ENCODE measurements around the gene IL26.

Gene IL26, protein sequence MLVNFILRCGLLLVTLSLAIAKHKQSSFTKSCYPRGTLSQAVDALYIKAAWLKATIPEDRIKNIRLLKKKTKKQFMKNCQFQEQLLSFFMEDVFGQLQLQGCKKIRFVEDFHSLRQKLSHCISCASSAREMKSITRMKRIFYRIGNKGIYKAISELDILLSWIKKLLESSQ

DNA sequence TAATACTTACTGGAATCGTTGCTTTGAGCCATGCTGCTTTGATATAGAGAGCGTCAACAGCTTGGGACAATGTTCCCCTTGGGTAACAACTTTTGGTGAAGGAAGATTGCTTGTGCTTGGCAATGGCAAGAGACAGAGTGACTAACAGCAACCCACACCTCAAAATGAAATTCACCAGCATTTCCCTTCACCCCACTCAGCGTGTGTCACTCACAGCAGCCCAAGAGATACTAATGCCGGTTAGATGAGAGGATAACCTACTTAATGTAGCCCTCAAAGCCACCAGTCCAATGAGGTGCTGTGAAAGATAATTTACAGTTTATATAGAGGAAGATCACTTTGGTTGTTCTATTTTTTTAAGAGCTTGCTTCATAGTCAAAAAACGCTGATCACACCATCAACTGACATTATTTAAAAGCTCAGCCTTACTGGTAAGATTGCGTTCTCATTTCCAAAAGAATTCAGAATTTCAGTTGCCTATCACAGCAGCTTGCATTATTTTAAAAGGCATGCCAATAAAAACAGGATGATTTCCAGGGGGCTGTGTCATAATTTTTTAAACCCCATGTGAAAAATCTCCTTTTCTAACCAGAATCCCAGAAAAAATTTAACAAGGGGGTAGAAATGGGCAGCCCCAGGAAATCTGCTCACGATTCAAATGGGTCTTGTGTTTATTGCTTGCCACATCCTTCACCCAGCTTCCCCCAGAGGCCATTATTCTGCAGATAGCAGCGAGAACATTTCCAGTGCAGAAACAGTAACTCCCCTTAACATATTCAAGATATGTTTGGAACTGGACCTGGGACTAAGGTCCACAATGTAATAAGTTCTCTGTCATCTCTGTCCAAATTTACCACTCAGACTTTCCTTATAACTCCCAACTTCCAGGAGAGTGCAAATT, at the start of gene IL26:
Gene IL26, minus strand, starts transcription at position 235 of the 901 bp plus-strand sequence. Its CDS starts 54 bp downstream, at position 181.
- peak; percentile 23 for DNase-seq

DNA sequence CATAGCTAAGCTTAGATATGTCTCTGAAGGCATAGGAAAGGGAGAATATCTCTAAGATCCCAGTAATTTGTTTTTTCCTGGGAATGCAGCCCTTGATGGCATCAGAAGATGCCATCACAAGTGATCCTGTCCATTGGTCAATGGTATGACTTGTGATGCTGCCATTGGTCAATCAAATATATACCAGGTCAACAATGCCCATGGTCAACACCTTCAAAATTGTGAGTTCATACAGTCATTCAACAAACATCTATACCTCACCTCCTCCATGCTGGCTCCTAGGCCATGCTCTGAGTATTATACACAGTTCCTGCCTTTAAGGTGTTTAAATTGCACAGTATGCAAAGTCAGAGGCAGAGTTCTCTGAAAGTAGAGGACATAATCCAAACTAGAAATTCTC, 47.1 kb upstream of the IL26 start:
- no peak for DNase-seq

DNA sequence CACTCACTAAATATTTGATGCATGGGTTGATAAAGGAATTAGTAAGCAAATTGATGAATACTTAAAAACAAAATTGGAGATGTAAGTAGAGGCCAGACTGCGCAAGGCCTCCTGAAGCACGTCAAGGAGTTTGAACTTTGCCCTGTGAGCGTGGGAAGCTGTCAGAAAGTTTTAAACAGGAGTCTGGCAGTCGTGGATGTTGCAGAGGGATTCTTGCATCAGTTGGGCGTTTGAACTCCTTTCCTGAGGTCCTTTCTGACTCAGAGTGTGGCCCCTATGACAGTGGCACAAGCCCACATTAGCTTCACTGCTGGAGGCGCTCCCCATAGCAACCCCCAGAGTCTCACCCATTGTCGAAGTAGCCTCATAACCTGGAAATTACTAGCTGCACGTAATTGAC, 45.7 kb upstream of the IL26 start:
- no peak for DNase-seq

DNA sequence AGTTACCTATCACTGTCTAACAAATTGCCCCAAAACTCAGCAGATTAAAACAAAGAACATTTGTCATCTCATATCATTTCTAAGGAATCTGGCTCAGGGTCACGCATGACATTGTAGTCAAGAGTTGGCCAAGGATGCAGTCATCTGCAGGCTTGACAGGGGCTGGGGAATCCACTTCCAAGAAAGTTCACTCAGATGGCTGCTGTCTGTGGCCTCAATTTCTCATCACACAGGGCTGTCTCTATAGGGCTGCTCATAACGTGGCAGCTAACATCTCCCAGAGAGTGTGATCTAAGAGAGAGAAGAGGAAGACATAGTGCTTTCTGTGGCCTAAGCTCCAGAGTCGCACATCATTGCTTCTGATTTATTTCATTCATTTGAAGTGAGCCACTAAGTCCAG, 44.7 kb upstream of the IL26 start:
- DNase-seq = no peak

DNA sequence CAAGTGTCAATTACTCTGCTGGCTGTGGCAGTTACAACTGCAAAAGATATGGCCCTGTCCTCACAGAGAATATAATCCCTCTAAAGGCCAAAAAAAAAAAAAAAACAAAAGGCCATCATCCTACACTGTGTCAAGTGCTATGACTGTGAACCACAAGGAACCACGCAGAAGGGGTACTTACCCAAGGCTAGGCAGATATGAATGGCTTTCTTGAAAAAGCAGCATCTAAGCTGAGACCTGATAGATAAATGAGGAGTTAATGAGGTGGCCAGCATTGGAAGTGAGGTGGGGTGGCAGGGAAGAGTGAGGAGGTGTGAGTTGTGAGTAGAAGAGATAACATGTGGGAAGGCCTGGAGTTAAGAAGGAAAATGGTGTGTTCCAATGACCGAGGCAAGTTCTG, 44.2 kb upstream of the IL26 start:
- DNase-seq = no peak

DNA sequence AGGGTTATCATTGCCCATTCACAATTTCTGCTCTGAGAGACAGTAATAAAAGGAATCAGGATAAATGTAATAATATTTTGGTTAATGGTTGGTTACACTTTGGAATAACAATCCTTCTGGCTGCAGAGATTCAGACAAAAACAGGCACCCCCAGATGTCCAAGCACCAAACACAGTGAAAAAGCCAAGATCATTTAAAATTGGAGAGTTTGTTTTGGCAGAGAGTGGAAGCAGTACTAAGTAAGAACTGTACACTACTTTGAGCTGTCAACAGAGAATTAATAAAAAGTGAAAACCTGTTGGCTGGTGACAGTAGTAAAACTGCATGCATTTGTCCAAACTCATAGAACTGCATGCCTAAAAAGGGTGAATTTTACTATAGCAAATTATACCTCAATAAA, 43.4 kb upstream of the IL26 start:
- no peak for DNase-seq

DNA sequence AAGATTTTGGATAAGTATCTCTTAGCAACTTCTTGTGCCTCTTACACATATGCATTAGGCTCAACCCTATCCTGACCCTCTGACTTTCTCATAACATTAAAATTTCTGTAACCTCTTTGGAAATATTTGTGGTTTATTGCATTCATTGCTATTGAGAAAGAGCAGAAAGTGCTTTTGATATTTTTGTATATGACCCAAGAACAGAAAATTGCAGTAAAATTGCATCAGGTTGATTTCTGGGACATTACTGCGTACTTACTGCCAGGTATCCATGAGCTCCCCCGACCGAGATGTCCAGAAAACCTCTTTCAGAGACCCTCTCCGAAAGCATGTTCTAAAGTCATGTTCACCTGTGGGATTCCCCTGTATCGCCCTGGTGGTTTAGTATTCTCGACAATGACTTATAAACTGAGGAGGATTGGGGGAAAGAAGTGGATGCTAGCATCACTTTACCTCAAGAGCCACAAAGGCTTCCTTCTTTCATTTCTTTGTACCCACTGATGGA, 42.3 kb upstream of the IL26 start:
- no peak for DNase-seq

DNA sequence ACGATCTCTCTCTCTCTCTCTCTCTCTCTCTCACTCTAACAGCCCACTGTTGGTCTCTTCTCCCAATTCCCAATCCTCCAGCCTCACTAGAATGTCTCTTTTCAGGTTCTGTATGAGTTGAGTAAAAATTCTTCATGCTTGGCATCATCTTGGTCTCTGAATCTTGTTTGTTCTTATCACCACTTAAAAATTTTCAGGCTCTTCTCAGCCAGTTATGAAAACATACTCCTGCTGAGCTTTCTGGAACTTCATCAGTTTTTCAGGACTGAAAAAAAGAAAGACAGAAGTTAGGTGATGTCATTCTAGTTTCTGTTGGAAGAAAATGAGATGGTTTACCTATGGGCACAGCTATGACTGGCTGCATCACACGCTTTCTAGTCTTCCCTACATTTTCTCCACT, 39.2 kb upstream of the IL26 start:
- no peak for DNase-seq

DNA sequence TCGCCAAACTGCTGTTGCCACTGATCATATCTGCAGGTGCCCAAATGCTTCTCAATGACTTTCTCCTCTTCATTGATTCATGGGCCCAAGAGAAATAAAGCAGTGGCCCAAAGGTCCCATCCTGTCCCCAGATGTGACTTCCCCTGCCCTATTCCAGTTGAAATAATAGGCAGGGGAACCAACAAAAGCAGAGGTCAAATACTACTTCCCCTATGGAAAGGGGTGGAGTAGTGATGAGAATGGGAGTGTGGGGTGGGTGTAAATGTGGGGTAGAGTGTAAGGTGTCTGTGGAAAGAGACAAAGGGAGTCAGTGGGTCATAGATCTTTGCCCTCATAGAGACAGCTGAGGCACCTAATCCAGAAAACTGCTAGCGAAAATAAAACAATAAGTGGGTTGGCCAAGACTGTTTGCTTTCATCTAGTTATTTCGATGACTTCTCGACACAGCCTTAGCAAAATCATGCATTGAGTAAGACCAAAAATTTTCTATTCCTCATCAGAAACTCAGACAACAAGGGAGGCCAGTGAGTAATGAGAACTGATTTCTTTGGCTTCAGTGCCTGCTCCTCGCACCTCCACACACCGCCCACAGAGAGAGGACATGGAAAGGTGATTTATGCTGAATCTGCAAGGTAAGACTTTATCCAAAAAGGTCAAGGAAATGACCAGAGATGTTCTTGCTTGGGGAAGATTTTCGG, 38.7 kb upstream of the IL26 start:
- no peak for DNase-seq

DNA sequence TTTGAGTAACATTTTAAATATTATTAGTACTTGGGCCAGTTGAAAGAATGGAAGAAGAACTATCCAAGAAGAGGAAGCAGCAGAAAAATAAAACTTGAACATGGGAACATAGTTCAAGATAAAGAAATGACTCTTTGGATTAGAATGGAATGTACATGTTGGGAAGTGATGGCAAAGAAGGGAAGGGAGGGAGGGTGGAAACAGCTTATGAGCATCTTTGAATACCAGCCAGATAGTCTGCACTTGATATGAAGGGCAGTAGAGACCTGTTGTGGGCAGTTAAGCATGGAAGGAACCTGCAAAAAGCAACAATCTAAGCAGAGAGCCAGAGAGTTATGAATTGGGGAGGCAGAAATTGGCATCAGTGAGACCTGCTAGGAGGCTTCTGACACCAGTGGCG, 37.8 kb upstream of the IL26 start:
- no peak for DNase-seq

DNA sequence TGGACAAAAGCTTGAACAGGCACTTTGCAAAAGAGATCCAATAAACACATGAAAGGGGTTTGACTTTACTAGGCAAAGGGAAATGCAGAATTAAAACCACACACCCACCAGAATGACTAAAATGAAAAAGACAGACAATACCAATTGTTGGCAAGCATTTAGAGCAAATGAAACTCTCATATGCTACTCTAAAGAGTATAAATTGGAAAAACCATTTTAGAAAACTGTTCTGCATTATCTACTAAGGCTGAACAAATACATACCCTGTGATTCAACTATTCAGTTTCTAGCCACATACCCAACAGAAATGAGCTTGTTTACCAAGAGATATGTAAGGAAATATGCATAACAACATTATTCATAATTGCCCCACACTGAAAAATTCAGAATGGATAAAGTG, 36.3 kb upstream of the IL26 start:
- DNase-seq = no peak

DNA sequence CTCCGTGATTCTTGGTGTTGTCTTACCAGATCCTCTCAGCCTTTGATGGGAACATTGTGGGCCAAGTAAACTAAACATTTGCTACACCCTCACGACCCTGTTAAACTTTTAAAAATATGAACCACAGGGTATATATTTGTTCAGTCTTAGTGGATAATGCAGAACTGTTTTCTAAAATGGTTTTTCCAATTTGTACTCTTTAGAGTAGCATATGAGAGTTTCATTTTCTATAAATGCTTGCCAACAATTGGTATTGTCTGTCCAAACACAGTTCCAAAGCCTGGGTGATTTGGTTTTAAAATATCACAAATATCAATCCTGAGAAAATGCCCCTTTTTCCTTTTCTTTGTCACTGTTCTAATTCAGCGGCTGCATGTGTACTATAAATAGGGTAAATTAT, 34.5 kb upstream of the IL26 start:
- DNase-seq = no peak

DNA sequence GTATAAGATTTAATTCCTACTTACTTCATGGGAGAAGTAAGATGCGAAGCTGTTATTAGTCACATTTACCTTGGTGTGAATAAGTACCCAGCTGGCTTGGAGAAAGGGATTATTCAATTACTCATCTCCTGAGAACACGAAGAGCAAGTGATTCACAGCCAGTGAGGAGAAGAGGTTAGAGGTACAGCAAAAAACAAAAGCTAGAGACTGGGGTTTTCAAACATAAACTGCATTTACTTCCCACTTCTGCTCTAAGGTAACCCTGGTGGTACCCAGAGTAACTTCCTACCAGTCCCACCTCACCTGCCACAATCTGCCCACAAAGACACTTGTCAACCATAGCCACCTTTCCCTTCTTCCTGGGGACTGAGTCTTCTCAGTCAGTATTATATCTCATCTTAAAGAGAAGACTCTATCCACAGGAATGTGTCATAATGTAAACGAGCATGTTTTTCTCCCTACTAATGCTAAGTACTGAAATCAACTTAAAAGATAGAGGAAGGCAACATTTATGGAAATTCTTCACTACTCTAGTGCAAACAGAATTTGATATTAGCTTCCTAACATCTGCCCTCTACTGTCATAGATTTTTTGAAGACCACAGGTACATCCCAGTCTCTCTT, 33.8 kb upstream of the IL26 start:
- no peak for DNase-seq

DNA sequence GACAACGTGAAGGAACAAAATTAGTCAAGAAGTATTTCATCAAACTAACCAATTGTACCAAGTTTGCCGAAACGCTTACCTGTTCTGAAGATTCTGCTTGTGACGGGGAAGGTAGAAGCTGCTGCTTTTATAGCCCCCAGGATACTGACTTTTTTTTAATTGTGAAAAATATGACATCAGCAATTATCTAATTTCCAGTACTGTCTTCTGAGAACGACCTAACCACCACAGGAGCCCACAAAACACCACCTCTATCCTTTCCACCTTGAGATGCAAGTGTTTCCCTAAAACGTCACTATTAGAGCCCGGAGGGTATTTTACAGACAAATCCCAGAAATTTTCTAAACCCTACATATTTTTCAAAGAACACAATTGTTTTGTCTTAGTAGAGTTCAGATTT, 27.9 kb upstream of the IL26 start, which contains the start of gene IL22:
Gene IL22, minus strand, starts transcription at position 101 of the 400 bp plus-strand sequence. CDS start 156 bp downstream, outside the sequence.
- no peak for DNase-seq

DNA sequence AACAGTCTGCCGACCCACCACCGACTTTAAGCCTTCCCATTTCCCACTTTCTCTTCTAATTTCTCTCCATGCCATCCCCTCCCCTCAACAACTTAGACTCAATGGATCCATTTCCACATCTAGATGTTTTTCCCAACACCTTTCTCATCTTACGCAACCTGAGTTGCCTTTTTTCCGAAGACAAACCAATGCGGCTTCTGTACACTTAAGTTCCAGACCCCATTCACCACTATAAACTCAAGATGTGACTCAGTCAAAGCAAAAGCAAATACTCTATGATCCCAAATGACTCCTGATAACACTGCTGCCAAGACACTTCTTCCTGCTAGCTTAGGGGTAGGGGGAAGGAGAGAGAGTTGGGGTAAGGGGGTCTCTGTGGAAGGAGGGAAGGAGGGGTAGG, 26.5 kb upstream of the IL26 start:
- DNase-seq = no peak

DNA sequence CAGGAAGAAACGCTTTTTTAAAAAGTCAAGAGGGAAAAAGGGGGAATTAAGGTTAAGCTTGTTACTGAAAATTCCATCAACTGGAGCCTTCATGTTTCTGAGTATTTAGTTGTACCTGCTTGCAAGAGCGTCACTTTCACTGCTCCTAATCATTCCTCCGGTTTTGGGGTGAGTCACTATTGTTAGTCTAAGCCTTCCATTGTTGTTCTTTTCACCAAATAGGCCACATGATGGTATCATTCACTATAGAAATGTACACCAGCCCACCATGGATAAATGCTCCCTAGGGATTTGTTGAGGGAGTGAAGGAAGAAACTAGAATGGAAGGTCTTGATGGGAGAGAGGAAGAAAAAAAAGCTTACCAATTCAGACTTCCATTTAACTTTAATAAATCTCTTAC, 24.8 kb upstream of the IL26 start:
- no peak for DNase-seq

DNA sequence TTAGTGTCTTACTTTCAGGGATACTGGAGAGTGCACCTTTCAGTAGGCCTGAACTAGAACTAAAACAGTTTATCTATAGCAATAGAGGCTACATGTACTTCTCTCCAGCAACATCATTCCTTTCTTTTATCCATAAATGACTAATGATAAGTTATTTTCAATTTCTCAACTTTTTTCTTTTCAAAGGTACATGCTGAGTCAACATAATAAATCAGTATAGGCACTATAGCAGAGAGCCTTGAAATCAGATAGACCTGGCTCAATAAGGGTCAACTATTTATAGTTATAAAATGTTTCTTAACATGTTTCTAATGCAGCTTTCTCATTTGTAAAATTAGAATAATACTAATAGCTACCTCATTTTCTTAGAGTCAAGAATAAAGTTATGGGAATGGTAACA, 22.2 kb upstream of the IL26 start:
- DNase-seq = no peak

DNA sequence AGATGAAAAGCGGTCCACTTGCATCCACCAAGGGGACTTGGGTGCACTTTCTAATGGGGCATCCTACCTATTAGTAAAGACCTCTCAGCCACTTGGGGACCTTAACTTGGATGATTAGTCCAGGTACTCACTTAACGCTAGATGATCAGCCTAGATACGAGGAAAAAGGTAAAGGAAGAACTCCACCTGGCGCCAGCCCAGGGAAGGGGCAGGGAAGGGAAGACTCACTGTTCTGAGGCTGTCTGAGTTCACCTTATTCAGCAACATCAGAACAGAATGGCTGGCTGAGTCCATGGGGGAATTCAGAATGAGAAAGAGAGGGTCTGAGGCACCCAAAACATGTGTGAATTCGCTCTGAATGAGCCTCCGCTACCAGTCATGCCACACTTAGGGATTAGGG, 20.7 kb upstream of the IL26 start:
- DNase-seq = no peak

DNA sequence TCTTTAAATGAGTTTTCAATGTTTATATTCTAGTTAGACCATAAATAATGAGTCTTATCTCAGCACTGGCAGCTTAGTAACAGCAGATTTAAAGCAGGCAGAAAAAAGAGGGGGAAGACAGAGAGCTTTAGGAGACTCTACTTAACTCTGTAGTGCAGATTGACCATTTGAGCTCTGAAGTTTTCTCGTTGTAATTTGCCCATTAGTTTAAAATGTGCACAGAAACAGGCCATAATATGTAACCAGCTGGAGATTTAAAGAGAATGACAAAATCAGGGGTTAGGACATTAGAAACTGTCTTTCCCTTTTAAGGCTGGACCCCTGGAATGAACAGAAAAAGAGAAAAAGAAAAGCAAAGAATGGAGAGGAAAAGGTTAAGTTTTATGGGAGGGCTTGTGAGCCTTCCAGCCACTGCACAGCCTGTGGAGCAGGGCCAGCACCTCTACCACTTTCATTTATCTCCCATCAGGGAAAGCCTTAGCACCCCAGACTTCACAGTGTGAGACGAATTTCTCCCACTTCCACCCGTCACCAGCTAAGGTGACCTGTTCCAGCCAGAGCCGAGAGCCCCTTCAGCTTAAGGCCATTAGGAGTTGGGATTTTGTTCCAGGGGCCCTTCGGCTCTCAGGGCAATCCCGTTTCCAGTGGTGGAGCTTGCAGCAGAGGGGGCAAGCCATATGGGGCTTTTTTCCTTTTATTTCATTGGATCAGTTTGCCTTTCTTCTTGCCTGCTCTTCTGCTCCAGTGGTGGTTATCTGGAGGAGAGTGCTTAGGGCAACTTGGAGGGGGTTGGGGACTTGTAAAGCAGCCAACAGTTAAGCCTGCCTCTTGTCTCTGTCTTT, 19.8 kb upstream of the IL26 start:
- DNase-seq = no peak

DNA sequence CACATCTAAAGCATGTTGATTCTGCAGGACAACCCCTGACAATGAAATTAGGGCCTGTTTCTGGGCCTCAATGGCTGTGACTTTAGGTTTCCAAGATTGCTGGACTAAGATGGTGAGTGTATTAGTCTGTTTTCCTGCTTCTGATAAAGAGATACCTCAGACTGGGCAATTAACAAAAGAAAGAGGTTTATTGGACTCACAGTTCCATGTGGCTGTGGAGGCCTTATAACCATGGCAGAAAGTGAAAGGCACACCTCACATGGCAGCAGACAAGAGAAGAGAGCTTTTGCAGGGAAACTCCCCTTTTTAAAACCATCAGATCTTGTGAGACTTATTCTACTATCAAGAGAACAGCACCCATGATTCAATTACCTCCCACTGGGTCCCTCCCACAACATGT, 17.2 kb upstream of the IL26 start:
- no peak for DNase-seq

DNA sequence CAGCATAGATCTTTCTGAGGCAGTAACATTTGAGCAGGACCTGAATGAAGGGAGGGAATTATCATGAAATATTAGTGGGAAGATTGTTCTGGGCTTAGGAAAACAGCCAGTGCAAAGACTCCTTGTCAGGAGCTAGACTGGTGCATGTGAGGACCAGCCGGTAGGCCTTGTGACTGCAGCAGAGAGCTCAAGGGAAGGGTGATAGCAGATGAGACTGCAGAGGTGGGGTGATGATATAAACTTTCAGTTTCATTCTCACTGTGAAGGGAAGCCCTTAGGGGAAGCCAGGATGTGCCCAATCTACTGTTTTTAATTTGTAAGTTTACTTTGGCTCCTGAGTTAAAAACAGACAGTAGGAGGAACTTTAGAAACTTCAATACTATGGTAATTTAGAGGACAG, 15.4 kb upstream of the IL26 start:
- DNase-seq = peak; percentile 68

DNA sequence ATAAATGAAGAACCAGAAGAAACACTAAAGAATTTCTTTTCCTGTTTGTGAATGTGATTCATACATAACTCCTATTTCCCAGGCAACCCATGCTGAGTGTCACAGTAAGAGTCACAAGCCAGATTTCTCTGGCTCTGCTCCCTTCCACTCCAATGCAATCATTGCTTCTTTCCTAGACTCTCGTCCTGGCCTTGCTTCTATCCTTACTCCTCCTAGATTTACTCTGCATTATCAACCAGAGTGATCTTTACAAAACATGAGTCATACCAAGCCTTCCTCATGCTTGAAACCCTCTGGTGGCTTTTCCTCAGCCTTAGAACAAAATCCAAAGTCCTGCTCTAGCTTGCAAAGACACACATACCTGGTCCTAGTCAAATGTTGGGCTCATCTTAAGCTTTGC, 14.5 kb upstream of the IL26 start:
- DNase-seq = no peak

Measured in CD4-positive, alpha-beta T cell treated with Interleukin-6 for 4 hours (primary cell).